Omental fat pad (tissue), 4 donors: Measurements from ENCODE around the gene ZCCHC2. TPM values are rescaled to one million over a fixed set of nuclear protein-coding genes. Genes with fewer than 3 reads are reported as not detected.

Source experiments
- ATAC-seq: fragments of 150-250 bp; one replicate; pipeline ENCODE4 v1.9.1; 2016; ENCODE audit warnings: mild to moderate bottlenecking, moderate library complexity; ENCODE audit not compliant: low FRiP score
- DNase-seq: peaks from one replicate; pipeline ENCODE4 v3.0.0-alpha.2; 2019; ENCODE audit warnings: low spot score
- total RNA-seq, 4 donors: library from RNA; depleted of rRNA; stranded (reverse); fragments of >200 nt; gene quantifications; one replicate each; pipeline ENCODE4 v1.1.0, GENCODE V29; 2016
- TF ChIP-seq, protein P1 (sequence below), 3 donors: fragments of 450-650 bp; IDR thresholded peaks; one replicate each; pipeline ENCODE4 v1.5.1; 2016 to 2017; ENCODE audit warnings: antibody characterized with exemption in 3 of 3, mild to moderate bottlenecking in 3 of 3, moderate library complexity in 2 of 3

The ZCCHC2 gene
- total RNA-seq, 4 donors from 2014 or later, result 22.1 to 37.1 (median 30.7) TPM

- ATAC-seq (no peak), DNase-seq (no peak)
- TF ChIP-seq, protein P1, sequence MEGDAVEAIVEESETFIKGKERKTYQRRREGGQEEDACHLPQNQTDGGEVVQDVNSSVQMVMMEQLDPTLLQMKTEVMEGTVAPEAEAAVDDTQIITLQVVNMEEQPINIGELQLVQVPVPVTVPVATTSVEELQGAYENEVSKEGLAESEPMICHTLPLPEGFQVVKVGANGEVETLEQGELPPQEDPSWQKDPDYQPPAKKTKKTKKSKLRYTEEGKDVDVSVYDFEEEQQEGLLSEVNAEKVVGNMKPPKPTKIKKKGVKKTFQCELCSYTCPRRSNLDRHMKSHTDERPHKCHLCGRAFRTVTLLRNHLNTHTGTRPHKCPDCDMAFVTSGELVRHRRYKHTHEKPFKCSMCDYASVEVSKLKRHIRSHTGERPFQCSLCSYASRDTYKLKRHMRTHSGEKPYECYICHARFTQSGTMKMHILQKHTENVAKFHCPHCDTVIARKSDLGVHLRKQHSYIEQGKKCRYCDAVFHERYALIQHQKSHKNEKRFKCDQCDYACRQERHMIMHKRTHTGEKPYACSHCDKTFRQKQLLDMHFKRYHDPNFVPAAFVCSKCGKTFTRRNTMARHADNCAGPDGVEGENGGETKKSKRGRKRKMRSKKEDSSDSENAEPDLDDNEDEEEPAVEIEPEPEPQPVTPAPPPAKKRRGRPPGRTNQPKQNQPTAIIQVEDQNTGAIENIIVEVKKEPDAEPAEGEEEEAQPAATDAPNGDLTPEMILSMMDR (IDR thresholded peaks at IDR 0.05), result no peak
Observed at GRCh38 chr18:62537042-62537894, 14.4 kb downstream of the ZCCHC2 start.

DNA sequence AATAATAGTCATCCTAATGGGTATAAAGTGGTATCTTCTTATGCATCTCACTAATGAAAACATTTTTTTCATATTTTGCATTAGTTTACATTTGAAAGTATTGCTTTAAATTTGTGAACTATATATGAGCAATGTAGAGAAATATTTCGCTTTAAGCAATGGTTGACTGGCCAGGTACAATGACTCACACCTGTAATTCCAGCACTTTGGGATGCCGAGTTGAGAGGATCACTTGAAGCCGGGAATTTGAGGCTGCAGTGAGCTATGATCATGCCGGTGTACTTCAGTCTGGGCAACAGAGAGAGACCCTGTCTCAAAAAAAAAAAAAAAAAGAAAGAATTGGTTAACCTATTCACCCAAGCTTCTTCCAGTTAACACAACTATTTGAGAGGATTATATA, 15.1 kb downstream of the ZCCHC2 start:
- TF ChIP-seq, protein P1 (IDR thresholded peaks at IDR 0.05), result no peak
- ATAC-seq, result no peak
- no peak for DNase-seq

DNA sequence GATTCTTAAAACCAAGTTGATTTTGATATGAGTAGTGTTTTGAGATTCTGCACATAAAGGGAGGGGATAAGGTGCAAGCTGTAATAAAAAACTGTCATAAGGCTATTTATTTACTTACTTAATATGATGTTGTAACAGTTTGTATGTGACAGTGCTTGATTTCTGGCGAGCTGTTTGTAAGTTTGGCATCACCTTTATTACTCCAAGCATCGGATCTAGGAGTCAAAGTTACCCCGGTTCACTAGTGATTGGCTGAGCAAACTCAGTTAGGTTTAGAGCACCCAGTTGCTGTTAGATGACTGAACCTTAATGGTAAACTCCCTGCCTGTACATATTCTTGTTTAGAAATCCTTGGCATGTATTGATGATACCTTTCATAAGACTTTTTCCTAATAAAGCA, 16.1 kb downstream of the ZCCHC2 start:
- DNase-seq (no peak), ATAC-seq (no peak)
- TF ChIP-seq, protein P1 (IDR thresholded peaks at IDR 0.05), result no peak

DNA sequence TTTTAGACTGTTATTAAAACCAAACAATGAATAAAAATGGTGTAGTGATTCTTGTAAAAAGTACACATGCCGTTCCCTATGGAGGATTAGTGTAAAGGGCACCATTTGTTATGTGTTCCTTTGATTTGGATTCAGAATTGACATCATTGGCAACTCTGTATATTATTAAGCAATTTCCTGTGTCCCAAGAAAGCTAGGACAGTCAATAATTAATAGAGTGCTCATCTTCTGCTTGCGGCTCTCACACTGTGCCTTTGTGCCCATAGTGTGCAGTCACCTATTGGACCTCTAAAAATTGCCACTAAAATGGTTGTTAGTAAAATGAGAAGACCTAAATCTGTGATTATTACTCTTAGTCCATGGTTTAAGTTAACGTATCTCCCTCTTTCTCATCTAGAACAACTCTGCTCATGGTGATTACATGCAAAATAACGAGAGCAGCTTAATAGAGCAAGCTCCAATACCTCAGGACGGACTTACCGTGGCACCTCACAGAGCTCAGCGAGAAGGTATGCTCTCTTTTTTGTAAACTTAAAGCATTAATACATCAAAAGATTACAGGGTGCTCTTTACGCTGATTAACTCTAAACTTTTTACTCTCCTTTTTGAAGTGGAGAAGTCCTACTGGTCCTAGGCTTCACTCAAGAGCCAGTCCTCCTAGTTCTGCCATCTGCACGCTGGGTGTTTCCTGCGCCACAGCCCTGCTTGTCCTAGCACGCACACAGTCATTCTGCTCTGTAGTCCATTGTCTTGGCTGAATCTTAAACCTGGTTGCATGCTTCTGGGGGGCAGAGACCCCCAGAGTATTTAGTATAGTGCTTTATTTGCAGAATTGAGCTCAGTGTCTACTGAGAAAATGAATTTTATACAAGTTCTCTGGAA, 16.7 kb downstream of the ZCCHC2 start:
- TF ChIP-seq, protein P1 (IDR thresholded peaks at IDR 0.05), result no peak
- DNase-seq (no peak), ATAC-seq (no peak)

DNA sequence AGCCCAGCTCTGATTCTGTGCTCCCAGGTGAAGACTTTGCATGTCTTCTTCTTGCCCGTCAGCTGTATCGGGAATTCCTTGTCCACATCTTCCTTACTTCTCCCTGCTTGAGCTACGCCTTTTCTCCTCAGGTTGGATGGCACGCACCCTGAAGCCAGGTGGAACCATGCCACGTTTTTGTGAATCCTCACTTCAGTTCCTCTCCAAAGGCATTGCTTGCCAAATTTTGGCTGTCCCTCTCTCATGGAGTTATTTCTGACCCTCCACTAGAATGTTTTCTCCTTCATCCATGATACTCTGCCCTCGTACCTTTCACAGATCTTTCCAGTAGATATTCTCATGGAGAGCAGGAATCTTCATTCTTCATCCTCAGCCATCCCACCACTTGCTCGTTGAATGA, 20.2 kb downstream of the ZCCHC2 start:
- DNase-seq (no peak), ATAC-seq (no peak)
- TF ChIP-seq, protein P1 (IDR thresholded peaks at IDR 0.05), result no peak

GRCh38 chr18:62545098-62545497, 22.3 kb downstream of the ZCCHC2 start:
- no peak for ATAC-seq
- TF ChIP-seq, protein P1 (IDR thresholded peaks at IDR 0.05), result no peak
- no peak for DNase-seq
